GM21526 (cell line): ENCODE results near the gene XPO5.
A peak's percentile ranks its signal among the peaks of the same experiment; 100 is the strongest.
"Not testable (repeated sequence)": the region's sequence is repeated elsewhere in the genome, so short reads cannot be mapped to it uniquely, and the experiment has no call there.

Experiments used
- ATAC-seq: cut with Tn5 transposase; IDR thresholded peaks from one replicate; pipeline ENCODE4 v1.9.1; 2021; ENCODE audit warnings: moderate library complexity; ENCODE audit not compliant: unreplicated experiment, low FRiP score

XPO5 gene

DNA sequence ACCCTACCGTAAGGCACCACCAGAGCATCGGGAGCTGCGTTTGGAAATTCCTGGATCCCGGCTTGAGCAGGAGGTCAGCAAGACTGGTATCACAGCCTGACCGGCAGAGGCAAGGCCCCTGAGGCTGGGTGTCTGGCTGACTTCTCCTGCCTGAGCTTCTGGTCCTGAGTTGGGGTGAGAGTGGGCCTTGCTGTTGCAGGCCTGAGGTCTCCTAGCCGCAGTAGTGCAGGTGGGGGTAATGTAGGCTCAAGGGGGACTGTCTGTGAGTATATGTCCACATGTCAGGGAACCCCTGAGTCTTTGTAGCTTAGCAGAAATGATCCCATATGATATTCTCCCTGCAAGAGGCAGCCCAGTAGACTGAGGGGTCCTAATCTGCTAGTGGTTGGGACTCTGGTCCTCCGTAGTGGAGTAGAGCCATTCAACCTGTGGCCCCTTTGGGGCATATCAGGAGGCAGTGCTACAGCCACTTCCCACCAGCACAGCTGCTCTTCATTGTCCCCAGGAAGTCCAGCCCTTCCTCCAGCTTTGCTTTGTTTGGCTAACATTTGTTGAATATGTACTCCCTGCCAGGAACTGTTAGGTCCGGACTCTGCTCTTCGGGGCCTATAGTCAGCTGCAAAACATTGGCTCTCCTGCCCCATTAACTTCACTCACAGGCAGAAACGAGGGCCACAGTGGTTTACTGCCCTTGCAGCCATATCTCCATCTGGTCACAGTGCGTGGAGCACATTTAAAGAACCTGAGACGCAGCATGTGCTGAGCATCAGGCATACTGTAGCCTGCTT is 76.6 kb downstream of the XPO5 start:
- no peak for ATAC-seq

DNA sequence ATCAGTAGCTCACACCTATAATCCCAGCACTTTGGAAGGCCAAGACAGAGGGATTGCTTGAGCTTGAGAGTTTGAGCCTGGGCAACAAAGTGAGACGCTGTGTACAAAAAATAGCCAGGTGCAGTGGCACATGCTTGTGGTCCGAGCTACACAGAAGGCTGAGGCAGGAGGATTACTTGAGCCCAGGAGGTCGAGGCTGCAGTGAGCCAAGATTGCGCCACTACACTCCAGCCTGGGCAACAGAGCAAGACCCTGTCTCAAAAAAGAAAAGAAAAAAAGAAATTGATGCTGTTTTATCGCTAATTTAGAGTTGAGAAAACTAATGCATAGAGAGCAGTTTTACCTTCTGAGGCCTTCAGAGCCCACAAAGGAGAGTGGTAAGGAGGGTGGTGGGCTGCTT is 77.5 kb downstream of the XPO5 start:
- ATAC-seq: not testable (repeated sequence)

DNA sequence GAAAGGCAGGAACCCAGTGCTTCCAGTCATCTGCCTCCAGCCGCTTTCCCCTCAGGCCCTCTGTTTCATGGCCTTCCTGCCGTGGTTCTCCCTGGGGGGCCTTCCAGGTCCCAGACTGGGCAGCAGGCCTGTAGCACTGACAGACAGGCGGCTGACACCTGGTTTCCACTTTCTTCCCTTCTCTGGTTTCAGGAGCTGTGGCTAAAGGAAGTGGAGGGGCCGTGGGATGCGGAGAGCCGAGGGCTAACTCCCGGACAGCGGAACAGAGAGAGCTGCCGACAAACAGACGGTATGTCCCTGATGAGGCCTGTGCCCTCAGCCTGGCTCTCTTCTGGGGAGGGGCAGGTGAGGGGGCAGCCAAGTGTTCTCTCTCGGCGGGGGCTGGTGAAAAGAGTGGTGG is 78.1 kb downstream of the XPO5 start:
- ATAC-seq: no peak

DNA sequence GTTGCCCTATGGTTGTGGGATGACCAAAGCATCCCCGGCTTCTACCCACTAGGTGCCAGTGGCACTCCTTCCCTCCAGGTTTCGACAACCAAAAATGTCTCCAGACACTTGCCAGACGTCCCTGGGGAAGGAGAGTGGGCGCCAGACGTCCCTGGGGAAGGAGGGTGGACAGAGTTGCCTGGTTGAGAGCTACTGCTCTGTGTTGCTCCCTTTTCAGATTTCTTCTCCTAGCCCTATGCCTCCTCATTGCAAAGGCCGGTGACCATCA is 78.8 kb downstream of the XPO5 start:
- no peak for ATAC-seq

DNA sequence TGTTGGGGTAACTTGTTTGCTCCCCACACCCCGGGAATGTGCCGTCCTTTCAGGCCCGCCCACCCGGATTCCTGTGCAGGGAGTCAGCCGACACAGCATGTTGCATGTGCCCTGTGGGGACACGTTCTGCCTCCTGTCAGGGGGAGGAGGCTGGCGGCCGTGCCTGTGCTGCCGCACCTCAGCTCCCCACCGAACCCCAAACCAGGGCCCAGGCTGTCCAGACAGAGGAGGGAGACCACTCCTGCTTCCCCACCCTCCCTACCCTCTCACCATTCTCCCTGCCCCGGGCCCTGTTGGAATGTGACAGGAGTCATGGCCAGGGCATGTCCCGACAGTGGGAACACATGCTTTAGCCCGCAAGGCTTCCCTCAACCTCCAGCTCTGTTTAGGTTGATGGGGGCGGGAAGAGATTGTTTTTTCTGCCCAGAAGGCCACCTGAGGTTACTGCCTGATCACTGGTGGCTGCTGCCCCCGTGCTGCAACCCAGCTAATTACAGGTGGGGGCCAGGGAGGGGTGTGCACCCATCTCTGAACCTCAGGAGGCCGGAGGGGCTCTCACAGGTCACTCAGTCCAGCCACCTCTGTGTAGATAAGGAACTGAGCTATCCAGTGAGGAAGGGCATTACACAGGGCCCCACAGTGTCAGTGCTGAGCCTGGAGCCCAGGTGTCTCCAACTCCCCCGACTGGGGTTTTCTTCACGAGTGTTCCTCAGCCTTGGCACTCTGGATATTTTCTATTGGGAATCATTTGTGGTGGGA is 79.3 kb downstream of the XPO5 start:
- no peak for ATAC-seq

DNA sequence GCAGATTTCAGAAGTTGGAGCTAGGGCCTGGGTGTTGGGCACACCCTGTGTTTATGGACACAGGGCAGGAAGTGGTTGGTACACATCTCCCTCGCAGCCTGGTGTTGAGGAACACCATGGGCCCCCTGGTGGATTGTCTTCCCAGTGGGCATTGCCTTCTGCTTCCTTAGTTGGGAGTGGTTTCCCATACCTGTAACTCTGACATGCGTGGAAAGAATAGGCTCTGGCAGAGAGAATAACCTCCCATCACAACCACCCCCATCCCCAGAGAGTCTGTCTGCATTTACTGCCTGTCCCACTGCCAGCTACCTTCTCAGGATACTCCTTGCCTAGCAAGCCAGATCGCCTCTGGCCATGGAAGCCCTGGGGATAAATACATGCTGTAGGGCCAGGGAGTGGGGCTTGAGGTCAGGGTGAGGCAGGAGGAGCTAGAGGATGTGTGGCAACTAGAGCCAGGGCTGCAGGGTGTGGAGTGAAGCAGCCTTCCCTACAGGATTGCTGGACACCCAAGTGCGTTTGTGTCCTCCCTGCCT is 80.4 kb downstream of the XPO5 start:
- ATAC-seq: no peak

DNA sequence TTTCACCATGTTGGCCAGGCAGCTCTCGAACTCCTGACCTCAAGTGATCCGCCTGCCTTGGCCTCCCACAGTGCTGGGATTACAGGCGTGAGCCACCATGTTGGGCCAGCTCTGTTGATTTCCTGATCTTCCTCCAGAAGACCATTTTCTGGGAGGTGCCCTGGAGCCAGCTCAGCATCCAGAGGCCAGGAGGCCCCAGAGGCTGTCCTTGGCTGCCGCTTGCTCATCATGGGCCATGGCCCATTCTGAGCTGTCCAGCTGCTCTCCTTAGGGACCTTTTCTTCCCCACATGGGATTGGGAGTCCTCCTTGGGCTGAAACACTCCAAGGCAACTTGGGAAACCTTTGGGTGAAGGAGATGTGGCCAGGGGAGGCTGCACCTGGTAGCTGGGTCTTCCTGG is 81.1 kb downstream of the XPO5 start:
- no peak for ATAC-seq

DNA sequence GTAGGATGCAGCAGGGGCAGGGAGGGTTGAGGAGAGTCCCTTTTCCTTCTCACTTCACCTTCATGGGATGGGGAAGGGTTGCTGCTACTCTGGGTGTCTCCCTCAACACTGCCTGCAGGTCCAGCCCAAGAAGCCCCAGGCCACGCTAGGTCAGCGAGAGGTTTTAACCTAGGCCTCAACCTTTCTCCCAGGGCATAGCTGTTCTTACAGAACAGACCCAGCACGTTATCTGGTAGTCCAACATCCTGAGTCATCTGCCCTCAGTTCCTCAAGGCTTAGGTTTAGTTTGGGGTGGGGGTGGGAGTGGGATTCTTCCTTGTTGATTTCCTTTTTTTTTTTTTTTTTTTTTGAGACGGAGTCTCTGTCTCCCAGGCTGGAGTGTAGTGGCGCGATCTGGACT is 81.5 kb downstream of the XPO5 start:
- ATAC-seq: no peak

DNA sequence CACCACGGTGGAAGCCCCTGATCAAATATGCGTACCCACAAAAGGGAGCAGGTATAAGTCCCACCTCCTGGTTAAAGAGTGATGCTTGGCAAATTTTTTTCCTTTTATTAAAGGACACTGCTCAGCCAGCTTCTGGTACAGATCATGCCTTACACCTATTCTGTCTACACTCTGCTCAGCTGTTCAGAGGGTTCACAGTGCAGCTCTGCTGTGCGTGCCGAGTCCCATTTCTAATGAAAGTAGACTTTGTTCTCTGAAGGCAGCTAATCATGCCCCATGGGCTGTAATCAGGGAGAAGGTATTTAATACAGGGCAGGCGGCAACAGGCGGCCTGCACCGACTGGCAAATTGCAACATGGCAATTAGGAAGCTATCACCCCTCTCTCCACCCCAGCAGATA is 82.0 kb downstream of the XPO5 start:
- ATAC-seq: no peak

DNA sequence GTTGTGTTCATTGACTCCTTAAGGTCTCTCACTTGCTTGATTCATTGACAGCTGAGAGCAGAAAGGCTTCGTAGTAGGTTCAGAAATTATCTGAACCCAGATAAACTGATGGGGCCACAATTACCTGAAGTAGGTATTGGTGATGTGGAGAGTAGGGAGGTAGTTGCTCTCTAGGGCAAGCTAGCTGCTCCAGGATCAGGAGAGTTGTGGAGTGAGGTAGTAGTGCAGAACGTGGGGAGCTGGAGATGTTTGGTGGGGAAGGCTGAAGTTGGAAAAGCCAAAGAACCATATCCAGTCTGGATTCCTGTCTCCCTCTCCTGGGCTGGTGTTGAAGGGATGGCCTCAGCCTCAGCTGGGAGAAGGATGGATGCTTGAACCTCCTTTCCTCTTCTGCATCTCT is 82.6 kb downstream of the XPO5 start:
- ATAC-seq: no peak

DNA sequence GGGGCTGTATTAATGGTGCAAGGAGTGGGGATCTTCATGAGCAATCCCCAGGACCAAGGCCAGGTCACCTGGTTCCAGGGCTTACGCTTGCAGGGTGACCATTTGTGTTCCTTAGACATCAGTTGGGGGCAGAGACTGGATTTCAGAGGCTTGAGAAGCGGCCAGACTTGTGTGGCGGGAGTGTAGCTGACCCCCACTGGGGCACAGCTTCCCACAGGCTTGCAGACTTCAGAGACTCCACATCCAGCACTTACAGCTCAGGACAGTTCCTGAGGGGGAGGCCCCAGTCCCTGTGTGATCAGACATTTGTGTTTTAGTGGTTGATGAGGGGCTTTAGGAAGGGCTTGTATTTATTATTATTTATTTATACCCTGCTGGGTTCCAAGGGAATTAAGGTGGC is 83.2 kb downstream of the XPO5 start:
- no peak for ATAC-seq

DNA sequence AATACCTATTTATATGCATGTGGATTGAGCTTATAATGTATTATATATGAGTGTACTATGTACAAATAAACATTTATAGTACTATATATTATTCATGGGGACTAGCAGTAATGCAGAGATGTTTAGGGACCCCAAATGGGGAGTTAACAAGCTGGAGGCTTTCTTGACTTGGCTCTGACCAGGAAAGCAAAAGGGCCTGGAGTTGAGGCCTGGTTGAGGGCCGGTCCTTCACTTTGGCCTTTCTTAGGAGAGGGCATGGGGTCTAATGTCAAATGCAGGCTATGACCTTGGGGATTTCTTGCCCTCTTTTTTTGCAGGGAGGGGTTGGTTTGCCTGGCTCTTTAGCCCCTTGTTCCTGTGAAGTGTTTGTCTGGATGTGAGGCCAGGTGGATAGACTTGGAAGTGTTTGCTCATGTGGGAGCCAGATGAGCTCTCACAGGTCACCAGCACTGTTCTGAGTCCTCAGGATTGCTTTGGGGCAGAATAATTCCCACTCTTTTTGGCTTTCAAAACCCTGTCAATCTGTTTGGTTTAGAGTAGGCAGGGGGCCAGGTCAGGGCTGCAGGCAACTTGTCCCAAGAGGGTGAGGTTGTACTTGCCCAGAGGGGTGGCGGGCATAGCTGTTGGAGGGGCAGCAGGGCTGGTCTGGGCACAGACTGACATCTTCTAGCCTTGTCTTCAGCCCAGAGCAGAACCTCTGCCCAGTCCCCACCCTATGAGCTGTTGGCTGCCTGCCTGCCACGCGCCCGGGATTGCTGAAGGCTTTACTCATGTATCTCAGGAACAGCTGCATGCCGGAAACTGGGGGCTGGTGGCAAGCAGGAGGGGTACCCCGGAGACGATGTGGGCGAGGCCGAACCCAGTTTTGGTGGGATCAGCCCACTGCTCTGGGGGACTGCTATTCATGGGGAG is 83.8 kb downstream of the XPO5 start:
- ATAC-seq: no peak

DNA sequence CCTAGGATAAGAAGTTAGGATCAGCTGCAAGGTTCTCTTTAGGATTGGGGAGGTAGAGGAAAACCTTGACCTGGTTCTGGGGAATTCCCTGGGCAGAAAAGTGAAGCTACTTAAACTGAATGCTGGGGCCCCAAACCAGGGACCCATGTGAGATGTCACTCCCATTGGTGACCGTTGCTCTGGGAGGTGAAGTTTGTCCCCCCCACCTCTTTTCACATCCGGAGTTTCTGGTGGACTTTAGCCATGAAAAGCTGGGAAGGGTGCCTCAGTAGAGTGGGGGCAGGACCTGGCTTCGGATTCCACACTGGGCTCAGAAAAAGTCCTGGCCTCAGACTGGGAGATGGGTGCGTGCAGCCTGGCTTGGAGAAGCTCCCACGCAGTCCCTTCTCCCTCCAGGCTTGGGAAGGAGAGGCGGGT is 85.3 kb downstream of the XPO5 start:
- ATAC-seq: no peak

DNA sequence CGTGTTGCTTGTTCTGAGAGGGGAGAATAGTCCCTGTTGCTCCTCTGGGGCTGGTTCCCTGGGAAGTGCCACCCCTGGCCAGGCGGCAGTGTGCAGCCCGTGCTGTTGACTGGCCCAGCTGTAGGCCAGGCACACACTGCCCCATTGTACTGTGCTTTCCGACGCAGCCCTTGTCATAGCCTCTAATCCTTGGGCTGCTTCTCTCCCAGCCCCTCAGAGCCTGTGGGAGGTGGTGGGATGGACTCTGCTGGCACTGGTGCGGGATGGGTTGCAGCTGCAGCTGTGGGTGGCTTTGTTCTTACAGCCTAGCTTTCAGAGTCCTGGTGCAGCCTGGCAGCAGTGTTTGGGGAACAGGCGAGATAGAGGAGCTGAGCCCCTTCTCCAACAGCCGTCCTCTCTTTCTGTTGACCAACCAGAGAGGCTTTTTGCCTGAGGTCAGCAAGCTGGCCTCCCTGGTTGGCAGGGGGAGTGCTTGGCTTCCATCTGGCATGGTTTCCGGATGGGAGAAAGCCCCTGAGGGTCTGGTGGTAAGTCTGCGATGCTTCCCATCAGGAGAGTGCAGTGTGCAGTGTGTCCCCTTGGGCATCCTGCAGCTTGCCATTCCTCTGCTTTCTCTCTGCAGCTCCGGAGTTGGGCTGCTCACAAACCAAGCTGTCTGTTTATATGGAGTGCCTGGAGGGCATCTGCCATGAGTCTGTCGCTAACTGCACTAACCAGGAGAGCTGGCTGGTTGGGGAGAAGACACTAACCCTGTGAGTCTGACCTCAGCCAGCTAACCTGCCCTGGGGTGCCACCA is 86.4 kb downstream of the XPO5 start:
- no peak for ATAC-seq

DNA sequence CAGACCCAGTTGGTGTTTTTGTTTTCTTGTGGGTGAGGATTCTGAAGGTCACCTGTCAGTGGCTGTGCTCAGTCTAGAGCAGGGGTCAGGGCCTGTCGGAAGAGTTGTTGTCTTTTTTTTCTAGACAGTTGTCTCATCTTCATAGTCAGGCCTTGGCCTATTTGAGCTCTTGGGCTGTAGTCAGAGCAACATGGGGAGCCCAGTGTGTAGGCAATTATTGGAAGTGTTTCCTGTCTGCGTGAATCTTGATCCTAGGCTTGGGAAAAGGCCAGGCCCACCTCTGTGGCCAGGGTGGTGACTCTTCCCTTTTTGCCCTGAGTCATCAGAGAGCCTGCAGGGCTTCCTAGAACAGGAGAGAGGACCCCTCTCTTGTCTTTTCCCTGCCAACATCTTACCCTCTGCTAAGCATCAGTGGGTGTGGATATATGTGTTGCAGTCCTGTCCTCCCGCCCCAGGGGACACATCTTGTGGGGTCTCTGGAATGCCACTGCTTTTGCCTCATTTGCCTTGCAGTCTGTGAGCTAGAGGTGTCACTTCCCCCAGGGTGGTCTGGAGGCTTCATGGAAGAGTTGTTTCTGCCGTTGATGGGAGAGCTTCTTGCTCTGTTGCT is 87.1 kb downstream of the XPO5 start:
- no peak for ATAC-seq

DNA sequence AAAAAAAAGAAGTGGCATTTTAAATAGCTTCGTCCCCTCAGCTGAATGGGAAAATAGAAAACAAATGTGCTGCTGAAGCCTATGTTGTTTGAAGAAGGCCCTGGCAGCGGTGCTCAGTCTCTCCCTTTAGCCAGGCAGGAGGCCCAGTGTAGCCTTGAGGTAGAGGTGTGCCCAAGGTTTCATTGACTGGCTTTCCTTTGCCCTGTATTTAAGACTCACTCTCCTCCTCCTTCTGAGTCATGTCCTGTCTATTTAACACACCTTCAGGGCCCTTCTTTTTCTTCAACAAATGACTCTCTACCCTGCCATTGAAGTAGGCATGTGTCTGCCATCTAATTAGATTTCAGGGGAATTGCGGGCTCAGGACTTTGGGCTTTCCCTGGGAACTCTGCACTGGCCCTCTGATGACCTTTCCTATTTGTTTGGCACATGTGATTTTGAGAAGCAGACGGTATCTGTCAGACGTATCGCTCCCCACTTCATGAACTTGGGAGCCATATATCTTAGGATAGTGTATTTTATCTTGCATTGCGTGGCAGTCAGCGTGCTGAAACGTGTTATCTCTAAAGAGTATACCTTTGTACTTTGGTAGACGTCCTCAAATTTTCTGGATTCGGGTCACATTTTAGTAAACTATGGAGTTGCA is 94.1 kb downstream of the XPO5 start:
- no peak for ATAC-seq

DNA sequence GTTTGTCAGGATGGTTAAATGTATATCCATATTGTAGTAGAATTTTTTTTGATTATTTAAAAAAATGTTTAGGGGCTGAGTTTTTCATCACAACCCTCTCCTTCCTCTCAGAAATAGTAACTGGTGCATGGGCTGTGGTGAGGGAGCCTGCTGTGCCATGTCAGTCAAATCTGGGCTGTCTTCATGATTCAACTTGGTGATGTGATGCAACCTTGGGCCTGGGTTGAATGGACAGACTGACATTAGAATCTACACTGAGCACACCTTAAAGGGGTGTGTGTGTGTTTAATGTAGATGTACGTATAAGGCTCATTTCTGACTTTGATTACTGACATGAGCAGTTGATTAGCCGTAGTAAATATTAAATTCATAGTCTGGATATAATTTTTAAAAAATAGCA is 94.8 kb downstream of the XPO5 start:
- no peak for ATAC-seq

DNA sequence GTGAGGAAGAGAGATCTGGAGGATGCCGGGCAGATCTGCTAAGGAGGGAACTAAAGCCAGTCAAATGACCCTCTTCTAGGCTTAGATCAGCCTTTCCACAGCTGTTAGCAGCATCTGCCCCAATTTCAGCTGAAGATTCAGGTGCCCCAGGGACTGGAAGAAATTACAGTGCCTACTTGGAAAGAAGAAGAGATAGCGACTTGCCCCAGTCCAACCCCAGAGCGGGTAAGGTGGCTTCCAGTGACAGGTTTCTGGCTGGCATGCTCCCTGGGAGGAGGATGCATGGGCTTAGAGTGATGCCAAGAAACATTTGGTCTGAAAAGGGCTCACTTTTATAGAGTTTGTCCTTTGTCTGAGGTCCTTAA is 97.8 kb downstream of the XPO5 start:
- no peak for ATAC-seq

DNA sequence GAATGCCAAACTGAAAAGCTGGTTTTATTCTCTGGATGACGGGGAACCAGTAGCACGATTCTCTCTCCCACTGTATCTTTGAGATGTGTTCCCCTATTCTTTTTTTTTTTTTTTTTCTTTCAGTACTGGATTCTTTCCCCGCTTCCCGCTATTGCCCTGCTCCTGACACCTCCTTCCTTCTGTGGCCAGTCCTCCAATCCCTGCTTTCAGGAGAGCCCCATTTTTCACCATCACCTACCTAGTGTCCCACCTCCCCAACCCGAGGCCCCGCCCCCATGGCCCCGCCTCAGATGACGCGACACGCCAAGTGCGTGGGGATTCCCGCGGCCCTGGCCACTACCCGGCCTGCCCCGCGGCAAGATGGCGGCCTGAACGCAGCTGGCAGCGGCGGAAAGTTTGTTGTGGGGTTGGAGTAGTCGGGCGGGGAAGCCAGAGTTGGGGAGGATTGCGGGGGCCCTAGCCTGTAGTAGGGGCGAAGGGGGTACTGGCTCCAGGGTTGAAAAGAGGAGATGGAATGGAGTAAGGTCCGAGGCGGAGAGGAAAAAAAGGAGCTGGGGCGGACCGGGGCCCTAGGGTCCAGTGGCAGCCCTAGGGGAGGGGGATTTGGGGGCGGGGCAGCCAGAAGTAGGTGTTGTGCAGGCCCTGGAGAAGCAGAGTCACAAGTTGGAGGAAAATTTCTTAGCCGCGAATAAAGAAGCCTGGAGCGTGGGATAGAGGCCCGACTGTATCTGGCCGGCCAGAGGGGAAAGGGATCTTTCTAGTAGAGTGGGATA is 98.4 kb downstream of the XPO5 start, which contains the start of gene TJAP1:
Gene TJAP1, plus strand, starts transcription at position 336 of the 773 bp plus-strand sequence. CDS start 21,432 bp downstream, outside the sequence.
- ATAC-seq: peak; percentile 91
